Osteoblast (primary cell): ENCODE data around the gene HGS. TPM values are rescaled to one million over a fixed set of nuclear protein-coding genes. Genes with fewer than 3 reads are reported as not detected.
A peak's percentile ranks its signal among the peaks of the same experiment; 100 is the strongest.

ENCODE experiments used
- DNase-seq: peaks from one replicate; pipeline ENCODE4 v3.0.0; 2011; ENCODE audit warnings: low spot score, mixed read lengths; ENCODE audit not compliant: insufficient read length; ENCODE audit errors: missing footprints
- H2AFZ ChIP-seq: 2 replicates; pipeline ENCODE4 v1.6.0; 2011; ENCODE audit warnings: mild to moderate bottlenecking, low read length
- H3K27ac ChIP-seq: 2 replicates; pipeline ENCODE4 v1.5.1; 2011; ENCODE audit warnings: mild to moderate bottlenecking, low read depth, low read length, moderate library complexity
- H3K27me3 ChIP-seq: 2 replicates; pipeline ENCODE4 v1.6.0; 2012; ENCODE audit warnings: mild to moderate bottlenecking, control low read depth, inconsistent platforms, low read length, moderate library complexity; ENCODE audit not compliant: insufficient read depth
- H3K36me3 ChIP-seq: 2 replicates; pipeline ENCODE4 v1.5.1; 2011; ENCODE audit warnings: mild to moderate bottlenecking, low read length, control low read depth, moderate library complexity; ENCODE audit not compliant: insufficient read depth
- H3K4me1 ChIP-seq: 2 replicates; pipeline ENCODE4 v1.5.1; 2011; ENCODE audit warnings: mild to moderate bottlenecking, low read length, control low read depth, moderate library complexity; ENCODE audit not compliant: insufficient read depth
- H3K4me2 ChIP-seq: 2 replicates; pipeline ENCODE4 v1.6.0; 2011; ENCODE audit warnings: mild to moderate bottlenecking, low read length; ENCODE audit not compliant: insufficient read depth
- H3K4me3 ChIP-seq: fragments of 200-600 bp; sonication (generic); 3 replicates; pipeline ENCODE4 v1.5.1; 2012; ENCODE audit warnings: mild to moderate bottlenecking, low read length, inconsistent platforms; ENCODE audit not compliant: insufficient read depth
- H3K79me2 ChIP-seq: 2 replicates; pipeline ENCODE4 v1.6.0; 2012; ENCODE audit warnings: mild to moderate bottlenecking, low read length, control low read depth, inconsistent platforms; ENCODE audit not compliant: insufficient read depth
- H3K9me3 ChIP-seq: 2 replicates; pipeline ENCODE4 v1.5.1; 2011; ENCODE audit warnings: low read depth, low read length, control low read depth
- H4K20me1 ChIP-seq: 2 replicates; pipeline ENCODE4 v1.6.0; 2012; ENCODE audit warnings: mild to moderate bottlenecking, low read length, control low read depth; ENCODE audit not compliant: insufficient read depth
- CTCF ChIP-seq: IDR thresholded peaks from 2 replicates; pipeline ENCODE4 v1.5.1; 2011; ENCODE audit warnings: mild to moderate bottlenecking, low read depth, low read length, moderate library complexity; ENCODE audit errors: extremely low read depth
- total RNA-seq: library from RNA; depleted of rRNA; stranded (reverse); fragments of >200 nt; gene quantifications from 2 replicates; pipeline ENCODE4 v1.2.3, GENCODE V29; 2012

HGS gene
- total RNA-seq, 1 donor = 110 TPM

DNA sequence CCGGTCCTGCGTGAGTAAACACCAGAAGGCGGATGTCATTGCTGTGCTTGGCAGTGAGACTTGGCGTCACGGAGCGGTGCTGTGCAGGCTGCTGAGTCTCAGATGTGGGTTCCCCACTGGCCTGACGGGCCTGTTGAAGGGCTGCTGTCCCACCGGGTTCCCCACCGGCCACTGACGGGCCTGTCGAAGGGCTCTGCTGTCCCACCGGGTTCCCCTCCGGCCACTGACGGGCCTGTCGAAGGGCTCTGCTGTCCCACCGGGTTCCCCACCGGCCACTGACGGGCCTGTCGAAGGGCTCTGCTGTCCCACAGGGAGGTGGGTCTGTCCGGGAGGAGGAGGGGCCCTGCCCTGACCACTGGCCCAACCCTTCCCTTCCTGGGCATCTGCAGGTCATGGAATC, 2.8 kb downstream of the HGS start:
- Histone ChIP-seq H3K4me2 (no peak overlapping the region), H3K4me3 (no peak overlapping the region), H3K27ac (no peak overlapping the region), H3K4me1 (peaks cover 23% of the 10 kb centered on the region), H3K9me3 (no peaks in the 10 kb centered on the region), H3K79me2 (peaks cover 96% of the 10 kb centered on the region), H3K27me3 (no peaks in the 10 kb centered on the region), H4K20me1 (peaks cover 75% of the 10 kb centered on the region), H2AFZ (no peak overlapping the region), H3K36me3 (peaks cover 62% of the 10 kb centered on the region)
- no peak for DNase-seq
- TF ChIP-seq CTCF = no peak

DNA sequence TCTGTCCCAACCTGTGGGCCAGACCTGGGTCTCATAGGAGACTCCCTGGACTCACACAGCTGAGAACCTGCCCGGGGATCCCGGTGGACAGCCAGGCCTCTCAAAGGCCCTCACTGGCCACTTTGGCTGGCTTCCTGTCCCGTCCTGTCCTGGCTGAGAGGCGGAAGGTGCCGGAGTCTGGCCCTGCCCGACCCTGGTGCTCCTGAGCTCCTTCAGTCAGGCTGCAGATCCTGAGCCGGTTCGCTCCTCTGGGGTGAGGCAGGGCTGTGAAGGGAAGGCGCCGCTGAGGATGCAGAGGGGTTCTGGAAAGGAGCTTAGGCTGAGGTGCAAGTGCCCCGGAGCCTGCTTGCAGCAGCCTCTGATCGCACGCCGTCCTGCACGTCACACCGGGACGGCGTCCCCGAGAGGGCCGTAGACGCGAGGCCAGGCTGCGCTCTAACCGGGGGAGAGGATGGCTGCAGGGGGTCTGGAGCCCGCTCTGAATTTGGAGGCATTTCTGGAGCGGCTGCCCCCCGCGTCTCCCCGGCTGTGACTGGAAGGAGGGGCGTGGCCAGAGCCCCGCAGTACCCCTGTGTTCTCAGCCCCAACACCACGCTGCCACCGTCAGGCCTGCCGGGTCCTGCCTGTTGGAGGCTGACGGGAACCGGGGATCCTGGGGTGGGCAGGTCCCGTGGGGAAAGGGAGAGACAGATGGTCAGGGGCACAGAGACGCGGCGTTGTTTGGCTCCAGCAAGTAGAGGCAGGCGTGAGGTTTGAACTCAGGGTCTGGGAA, 4.1 kb downstream of the HGS start:
- H3K9me3 ChIP-seq = no peaks in the 10 kb centered on the region
- H3K4me3 ChIP-seq = no peak overlapping the region
- TF ChIP-seq CTCF = no peak
- no peak overlapping the region for H3K27ac ChIP-seq
- H4K20me1 ChIP-seq = peaks cover 72% of the 10 kb centered on the region
- peak; percentile 81 for DNase-seq
- H3K79me2 ChIP-seq = peaks cover 93% of the 10 kb centered on the region
- peaks cover 14% of the 10 kb centered on the region for H3K4me1 ChIP-seq
- H3K27me3 ChIP-seq = no peaks in the 10 kb centered on the region
- peaks cover 74% of the 10 kb centered on the region for H3K36me3 ChIP-seq
- no peak overlapping the region for H3K4me2 ChIP-seq
- no peak overlapping the region for H2AFZ ChIP-seq

GRCh38 chr17:81688616-81689015, 4.8 kb downstream of the HGS start:
- Histone ChIP-seq H3K36me3 (peaks cover 79% of the 10 kb centered on the region), H3K4me2 (no peak overlapping the region), H3K9me3 (no peaks in the 10 kb centered on the region), H3K27me3 (no peaks in the 10 kb centered on the region), H3K79me2 (peaks cover 93% of the 10 kb centered on the region), H4K20me1 (peaks cover 75% of the 10 kb centered on the region), H2AFZ (no peak overlapping the region), H3K27ac (no peak overlapping the region), H3K4me1 (peaks cover 14% of the 10 kb centered on the region), H3K4me3 (no peak overlapping the region)
- no peak for DNase-seq
- no peak for TF ChIP-seq CTCF

GRCh38 chr17:81690066-81690465, 6.3 kb downstream of the HGS start:
- TF ChIP-seq CTCF = no peak
- peaks cover 92% of the 10 kb centered on the region for H3K79me2 ChIP-seq
- H3K4me2 ChIP-seq = no peak overlapping the region
- no peak overlapping the region for H3K27ac ChIP-seq
- peaks cover 6% of the 10 kb centered on the region for H3K4me1 ChIP-seq
- H3K27me3 ChIP-seq = no peaks in the 10 kb centered on the region
- no peak overlapping the region for H3K4me3 ChIP-seq
- H3K9me3 ChIP-seq = no peaks in the 10 kb centered on the region
- H2AFZ ChIP-seq = no peak overlapping the region
- peaks cover 74% of the 10 kb centered on the region for H4K20me1 ChIP-seq
- peaks cover 91% of the 10 kb centered on the region for H3K36me3 ChIP-seq
- DNase-seq = no peak
